Activated CD4-positive, alpha-beta T cell treated with anti-CD3 and anti-CD28 coated beads, Interleukin-2, amount 50 U/mL, for 1 hour (primary cell): ENCODE measurements around the gene CPSF4.
"Not testable (repeated sequence)": the region's sequence is repeated elsewhere in the genome, so short reads cannot be mapped to it uniquely, and the experiment has no call there.

Source experiments
- DNase-seq: peaks from one replicate; pipeline ENCODE4 v3.0.0-alpha.2; 2020

Gene CPSF4

GRCh38 chr7:99408379-99409191, 30.2 kb upstream of the CPSF4 start, which contains the start of the genes BUD31 and PDAP1:
TSS of gene BUD31 (plus strand) at chr7:99408969. CDS start at chr7:99411093, 2,124 bp downstream.
TSS of gene PDAP1 (minus strand) at chr7:99408597. CDS start at chr7:99408548, 49 bp downstream.
- peak; percentile 92 for DNase-seq

- no peak for DNase-seq
These were observed 29.6 kb upstream of the CPSF4 start for GRCh38 chr7:99409192-99409572.

GRCh38 chr7:99409806-99410205, 28.9 kb upstream of the CPSF4 start:
- DNase-seq, result no peak

- DNase-seq, result no peak
These were observed 28.1 kb upstream of the CPSF4 start for GRCh38 chr7:99410635-99411034.

GRCh38 chr7:99415513-99416127, 23.1 kb upstream of the CPSF4 start:
- not testable (repeated sequence) for DNase-seq

- DNase-seq, result no peak
These were observed 20.5 kb upstream of the CPSF4 start for GRCh38 chr7:99418260-99418659.

- DNase-seq, result no peak
These were observed 19.3 kb upstream of the CPSF4 start for GRCh38 chr7:99419323-99420021.

- no peak for DNase-seq
These were observed 18.5 kb upstream of the CPSF4 start for GRCh38 chr7:99420213-99420612.

GRCh38 chr7:99420986-99421385, 17.8 kb upstream of the CPSF4 start:
- no peak for DNase-seq

GRCh38 chr7:99422186-99422585, 16.6 kb upstream of the CPSF4 start:
- DNase-seq, result no peak

- DNase-seq, result no peak
These were observed 16.1 kb upstream of the CPSF4 start for GRCh38 chr7:99422625-99423024.

- DNase-seq, result no peak
These were observed 13.6 kb upstream of the CPSF4 start for GRCh38 chr7:99424932-99425730.

- no peak for DNase-seq
These were observed 9.7 kb upstream of the CPSF4 start for GRCh38 chr7:99428972-99429566.

- DNase-seq, result no peak
These were observed 9.0 kb upstream of the CPSF4 start for GRCh38 chr7:99429756-99430155.

GRCh38 chr7:99431756-99432540, 6.8 kb upstream of the CPSF4 start:
- DNase-seq, result not testable (repeated sequence)

- no peak for DNase-seq
These were observed 5.6 kb upstream of the CPSF4 start for GRCh38 chr7:99433158-99433557.

GRCh38 chr7:99437946-99438572, 684 bp upstream of the CPSF4 start:
- DNase-seq, result no peak

GRCh38 chr7:99440195-99440594, 1.5 kb downstream of the CPSF4 start:
- no peak for DNase-seq

GRCh38 chr7:99446096-99446495, 7.4 kb downstream of the CPSF4 start:
- no peak for DNase-seq

- no peak for DNase-seq
These were observed 9.2 kb downstream of the CPSF4 start for GRCh38 chr7:99447943-99448342.

GRCh38 chr7:99448855-99449254, 10.1 kb downstream of the CPSF4 start:
- no peak for DNase-seq
